HG02885 (cell line): Measurements from ENCODE around the gene RBM22.

Source experiments
- ATAC-seq: cut with Tn5 transposase; IDR thresholded peaks from one replicate; pipeline ENCODE4 v1.9.1; 2021; ENCODE audit warnings: mild to moderate bottlenecking; ENCODE audit not compliant: unreplicated experiment, poor library complexity

Gene RBM22

DNA sequence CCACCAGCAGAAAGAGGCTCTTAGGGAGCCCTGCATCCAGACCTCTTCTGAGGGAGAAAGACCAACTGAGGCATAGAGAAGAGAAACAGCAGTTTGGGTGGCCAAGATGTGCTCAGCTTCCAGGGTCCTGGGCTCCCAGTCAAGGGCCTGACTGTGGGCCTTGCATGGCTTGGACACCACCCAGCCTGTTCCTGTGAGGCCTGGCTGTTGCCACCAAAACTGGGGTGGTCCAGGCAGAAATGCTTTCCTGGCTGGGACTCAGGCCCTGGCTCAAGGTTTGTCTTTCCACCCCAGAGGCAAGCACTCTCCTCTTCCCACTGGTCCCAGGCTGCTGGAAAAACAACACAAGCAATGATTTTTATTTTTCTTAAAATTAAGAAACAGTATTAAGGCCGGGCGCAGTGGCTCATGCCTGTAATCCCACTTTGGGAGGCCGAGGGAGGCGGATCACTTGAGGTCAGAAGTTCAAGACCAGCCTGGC lies 26.5 kb downstream of the RBM22 start:
- no peak for ATAC-seq

DNA sequence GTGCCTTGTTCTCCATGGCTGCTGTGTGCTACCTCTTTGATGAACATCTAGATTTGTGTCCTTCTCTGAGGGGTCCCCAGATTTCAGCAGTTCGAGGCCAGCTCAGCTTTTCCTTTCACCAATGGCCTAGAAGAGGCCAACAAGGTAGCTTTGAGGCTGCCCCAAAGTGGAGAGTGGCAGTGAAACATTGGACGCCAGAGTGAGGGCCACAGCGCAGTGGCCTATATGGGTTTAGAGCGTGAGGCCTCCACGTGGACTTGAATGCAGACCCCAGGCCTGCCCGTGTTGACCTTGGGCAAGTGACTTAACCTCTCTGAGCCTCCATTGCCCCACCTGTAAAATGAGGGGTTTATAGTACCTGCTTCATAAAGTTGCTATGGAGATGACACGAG lies 28.0 kb downstream of the RBM22 start:
- no peak for ATAC-seq

DNA sequence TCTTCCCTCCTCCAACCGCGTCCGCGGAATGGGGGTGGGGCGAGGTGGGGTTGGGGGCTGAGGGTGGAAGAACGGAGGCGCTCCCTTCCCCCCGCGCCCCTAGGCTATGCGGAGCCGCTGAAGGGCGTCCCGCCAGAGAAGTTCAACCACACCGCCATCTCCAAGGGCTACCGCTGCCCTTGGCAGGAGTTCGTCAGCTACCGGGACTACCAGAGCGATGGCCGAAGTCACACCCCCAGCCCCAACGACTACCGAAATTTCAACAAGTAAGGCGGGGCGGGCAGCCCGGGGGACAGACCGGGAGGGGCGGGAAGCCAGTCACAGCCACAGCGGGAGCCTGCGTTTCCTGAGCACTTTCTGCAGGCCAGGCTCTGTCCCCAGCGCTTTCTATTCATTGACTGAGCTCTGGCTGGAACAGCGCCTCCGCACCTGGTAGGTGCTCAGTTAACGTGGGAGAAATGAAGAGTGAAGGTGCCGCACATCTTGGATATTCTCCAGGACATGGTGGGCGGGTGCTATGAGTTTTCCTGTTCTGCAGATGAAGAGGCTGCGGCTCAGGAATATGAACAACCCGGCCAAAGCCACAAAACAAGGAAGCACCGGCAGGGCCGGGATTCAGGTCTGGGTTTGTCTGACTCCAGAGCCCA lies 28.5 kb downstream of the RBM22 start:
- no peak for ATAC-seq

DNA sequence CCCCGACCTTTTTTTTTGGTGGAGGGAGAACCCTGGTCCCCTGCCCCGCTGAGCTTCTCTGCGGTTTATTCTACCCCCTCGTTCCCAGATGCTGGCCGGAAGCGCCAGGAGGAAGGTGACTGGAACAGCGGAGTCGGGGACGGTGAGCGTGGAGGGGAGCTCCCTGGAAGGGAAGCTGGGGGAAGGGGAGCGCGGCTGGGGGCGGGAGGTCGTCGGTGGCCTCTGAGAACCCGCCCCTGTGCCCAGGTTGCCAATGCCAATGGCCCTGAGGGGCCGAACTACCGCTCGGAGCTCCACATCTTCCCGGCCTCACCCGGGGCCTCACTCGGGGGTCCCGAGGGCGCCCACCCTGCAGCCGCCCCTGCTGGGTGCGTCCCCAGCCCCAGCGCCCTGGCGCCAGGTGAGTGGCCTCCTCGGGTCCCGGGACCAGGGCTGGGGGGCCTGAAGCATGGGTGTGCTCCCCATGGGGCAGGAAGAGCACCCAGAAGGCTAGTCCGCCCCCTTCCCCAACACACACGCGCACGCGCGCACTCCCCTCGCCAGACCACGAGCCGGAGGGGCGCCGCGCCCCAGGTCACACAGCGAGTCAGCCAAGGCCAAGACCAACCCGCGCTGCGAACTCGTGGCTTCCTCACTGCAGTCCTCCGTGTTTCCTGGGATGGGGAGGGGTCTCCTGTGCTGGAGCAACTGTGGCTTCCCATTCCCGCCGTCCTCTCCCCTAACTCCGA lies 29.2 kb downstream of the RBM22 start:
- no peak for ATAC-seq

DNA sequence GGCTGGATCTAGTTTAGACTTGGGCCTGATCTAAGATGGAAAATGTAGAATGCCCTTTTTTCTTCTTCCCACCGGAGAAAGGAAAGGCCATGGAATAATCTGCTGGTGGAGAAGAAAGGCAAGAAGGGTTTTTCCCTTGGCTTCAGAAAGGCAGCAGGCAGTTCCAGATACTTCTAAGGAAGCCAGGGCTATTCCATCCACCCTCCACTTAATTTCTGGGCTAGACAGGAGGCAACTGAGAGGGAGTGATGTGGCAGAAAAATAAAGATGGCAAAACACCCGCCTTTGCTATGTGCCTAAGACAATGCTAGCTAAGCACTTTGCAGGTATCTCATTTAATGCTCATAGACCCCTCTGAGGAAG lies 29.9 kb downstream of the RBM22 start:
- no peak for ATAC-seq

DNA sequence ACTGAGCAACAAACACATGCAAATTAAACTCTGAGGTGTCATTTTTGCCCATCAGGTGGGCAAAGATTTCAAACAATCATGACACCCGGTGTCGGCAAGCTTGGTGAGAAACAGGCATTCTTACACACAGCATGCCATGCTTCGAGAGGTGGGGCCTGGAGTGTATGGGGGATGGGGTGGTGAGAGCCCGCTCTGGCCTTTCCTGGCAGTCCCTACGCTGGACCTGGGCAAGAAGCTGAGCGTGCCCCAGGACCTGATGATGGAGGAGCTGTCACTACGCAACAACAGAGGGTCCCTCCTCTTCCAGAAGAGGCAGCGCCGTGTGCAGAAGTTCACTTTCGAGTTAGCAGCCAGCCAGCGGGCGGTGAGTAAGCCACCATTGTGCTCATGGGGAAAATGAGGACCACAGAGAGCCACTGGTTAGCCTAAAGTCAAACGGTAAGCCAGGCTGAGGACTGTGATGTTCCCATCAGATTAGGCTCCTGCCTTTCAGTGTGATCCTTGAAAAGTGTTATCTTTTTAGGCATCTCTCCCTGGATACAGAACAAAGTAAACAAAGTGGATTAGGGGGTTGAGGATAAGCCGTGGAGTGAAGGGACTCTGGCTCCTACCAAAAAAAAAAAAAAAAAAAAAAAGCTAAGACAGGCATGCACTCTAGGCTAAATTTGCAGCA lies 30.5 kb downstream of the RBM22 start:
- no peak for ATAC-seq

DNA sequence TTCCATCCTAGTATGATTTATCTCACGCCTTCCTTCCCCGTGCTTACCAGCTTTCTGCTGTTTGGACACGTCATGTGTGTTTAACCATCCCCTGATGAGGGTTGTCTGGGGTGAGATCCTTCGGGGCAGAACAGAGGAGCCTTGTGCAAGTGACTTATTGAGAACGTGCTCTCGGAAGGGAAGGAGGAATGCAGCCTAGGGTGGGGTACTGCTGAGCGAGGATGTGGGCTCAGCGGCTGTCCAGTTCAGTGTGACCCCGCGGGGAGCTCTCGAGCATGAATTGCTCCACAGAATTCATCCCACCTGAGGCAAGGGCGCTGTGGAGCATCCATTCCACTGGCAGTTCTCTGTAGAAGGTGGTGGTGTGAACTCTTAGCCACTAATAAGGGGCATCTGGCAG lies 35.8 kb downstream of the RBM22 start:
- ATAC-seq = no peak

DNA sequence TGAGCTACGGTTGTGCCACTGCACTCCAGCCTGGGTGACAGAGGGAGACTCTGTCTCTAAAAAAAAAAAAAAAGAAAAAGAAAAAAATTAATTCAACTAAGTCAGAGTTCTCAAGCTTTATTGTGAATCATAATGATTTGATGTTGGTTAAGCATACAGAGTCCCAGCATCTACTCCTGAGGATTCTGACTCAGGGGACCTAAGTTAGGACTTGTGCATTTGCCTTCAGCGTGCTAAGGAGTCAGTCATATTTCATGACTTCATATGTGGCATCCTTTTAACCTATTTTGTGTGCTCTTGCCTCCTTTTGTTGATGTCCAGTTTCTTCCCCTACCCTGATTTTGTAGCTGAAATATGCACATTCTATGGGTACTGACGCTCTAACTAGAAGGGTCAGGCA lies 36.9 kb downstream of the RBM22 start:
- no peak for ATAC-seq

DNA sequence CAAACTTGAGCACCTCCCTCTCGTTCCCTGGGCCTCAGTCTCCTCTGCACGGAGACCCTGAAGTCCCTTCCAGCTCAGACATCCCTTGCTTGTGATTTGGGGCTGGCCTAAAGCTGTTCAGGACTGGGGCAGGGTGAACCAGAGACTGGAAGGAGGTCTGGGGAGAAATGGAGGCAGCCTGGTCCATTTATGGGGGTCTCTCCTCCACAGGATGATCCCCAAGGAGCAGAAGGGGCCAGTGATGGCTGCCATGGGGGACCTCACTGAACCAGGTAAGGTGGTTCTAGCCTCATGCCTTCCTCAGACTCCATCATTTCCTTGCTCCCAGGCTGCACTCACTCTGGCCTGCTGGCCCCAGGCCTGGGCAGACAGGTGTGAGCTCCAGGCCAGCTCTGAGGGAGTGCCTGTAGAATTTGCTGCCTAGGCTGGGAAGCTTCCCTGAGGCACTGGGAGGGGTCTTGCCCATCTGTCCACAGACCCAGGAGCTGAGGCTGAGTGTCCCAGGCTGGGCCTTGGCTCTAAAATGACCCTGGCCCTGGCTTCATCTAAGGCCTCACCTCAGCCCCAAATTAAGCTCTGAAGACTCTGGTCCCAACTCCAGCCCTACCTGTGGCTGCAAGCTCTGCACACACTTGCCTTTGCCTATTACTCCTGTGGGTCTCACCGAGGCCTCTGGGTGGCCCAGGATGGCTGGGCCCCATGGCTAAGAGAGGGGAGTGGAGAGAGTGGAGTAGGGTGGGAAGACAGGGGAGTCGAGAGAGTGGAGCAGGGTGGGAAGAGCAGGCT lies 37.9 kb downstream of the RBM22 start:
- ATAC-seq = no peak

DNA sequence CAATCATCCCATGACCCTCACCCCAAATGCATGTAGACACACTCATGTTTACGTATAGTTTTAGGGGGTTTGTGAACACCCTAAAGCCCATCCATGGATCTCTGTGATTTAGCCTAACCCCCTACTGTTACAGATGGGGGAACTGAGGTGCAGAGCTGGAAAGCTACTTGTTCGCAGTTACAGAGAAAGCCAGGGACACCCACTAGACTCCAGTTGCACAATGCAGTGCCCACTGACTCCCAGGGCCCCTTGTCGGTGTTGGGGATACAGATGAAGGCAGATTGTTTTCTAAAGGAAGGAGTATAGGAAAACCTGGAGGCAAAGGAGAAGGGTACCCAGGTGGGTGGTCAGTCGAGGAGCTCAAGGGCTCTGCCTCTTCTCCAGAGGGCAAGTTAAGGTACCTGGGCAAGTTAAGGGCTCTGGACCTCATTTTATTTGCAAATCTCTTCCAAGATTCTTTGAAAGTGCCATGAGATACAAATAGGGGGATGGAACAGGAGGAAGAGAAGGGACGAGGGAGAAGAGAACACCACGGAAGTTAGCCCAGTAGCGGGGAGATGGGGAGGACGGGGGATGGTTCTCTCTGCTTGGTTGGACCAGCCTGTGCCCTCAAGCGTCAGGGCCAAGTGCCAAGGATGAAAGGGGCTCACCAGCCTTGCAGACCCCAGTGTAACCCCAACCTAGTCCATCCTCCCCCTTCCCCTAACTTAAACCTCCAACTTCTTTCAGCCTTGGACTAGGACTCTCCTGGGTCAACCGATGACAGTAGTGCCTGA lies 38.9 kb downstream of the RBM22 start:
- no peak for ATAC-seq

DNA sequence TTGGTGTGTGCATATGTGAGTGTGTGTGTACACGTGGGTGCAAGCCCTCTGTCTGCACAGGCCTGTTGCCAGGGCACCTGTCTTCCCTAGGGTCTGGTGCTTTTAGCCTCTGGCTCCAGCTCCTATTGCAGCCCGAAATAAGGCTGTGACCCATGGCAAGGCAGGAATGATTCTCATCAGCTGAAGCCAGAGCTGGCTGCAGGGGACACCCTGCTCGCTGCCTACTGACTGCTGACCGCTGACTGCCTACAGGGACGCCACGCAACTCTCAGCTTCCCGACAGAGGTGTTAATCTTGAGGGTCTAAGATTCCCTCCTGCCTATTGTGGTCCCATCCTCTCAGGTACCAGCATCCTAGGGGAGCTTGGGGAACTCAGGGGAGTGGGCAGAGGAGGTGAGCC lies 39.8 kb downstream of the RBM22 start, which contains the start of gene MYOZ3:
Gene MYOZ3, plus strand, starts transcription at position 166 of the 400 bp plus-strand sequence. CDS start 1,691 bp downstream, outside the sequence.
- ATAC-seq = no peak

DNA sequence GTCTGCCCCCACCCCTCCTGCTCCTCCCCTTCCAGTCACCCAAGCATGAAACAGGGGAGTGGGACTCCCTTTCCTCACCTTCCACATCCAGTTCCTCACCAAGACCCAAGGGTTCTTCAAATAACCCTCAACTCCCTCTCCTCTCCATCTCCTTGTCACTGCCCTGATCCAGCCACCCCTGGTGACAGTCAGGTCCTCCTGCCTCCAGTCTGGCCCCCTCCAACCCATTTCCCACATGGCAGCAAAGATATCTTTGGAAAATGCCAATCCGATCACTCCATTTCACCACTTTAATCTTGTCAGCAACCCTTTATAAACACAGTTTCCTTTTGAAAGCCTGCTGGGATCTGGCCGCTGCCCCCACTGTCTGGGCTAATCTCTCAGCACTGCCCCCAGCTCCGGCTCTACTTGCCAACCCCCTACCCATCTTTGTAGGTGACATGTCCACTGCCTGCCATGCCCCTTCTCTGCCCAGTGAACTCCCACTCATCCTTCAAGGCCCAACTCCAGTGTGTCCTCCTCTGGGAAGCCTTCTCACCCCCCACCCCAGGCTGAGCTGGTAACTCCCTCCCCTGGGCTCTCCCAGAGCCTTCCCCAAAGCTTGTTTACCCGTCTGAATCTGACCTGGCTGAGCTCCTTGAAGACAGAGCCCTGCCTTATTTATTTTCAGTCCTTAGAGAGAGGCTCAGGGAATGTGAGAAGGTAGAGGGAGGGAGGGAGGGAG lies 40.6 kb downstream of the RBM22 start:
- ATAC-seq = no peak

DNA sequence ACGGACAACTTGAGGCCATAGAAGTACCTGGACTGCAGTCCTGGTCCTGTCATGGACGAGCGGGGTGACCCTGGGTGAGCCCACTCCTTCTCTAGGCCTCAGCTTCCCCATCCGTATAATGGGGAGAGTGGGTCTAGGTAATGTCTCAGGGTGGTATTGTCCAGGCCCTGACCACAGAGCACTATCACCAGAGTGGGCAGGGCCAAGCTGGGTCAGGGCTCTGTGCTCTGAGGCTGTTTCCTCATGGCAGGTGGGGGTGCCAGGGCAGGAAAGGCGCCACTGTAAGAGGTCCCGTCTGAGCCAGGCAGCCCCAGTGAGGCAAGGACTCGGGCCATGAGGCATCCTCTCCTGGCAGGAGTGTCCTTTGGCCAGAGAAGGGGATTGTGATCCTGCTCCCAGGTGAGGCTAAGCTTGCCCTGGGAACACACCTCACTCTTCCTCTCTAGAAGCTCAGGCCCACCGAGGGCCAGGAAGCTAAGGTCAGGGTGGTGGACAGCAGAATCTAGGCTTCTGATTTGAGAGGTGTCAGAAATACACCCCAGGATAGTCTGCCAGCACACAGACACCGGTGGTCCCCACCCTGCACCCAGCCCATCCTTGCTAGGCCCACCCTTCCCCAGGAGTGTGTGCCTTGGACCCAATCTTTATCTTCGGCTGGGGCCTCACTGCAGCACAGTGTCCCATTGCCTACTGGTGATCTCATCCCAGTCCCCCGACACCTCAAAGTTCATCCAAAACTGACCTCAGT lies 41.3 kb downstream of the RBM22 start:
- ATAC-seq = no peak

DNA sequence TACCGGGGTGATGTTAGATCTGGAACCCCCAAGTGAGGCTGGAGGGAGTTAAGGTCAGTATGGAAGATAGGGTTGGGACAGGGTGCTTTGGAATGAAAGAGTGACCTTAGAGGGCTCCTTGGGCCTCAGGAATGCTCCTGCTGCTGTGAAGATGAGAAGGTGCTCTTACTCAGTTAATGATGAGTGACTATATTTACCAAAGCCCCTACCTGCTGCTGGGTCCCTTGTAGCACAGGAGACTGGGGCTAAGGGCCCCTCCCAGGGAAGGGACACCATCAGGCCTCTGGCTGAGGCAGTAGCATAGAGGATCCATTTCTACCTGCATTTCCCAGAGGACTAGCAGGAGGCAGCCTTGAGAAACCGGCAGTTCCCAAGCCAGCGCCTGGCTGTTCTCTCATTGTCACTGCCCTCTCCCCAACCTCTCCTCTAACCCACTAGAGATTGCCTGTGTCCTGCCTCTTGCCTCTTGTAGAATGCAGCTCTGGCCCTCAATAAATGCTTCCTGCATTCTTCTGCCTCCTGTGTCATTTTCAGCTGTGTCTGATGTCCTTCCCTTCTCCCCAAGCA lies 42.1 kb downstream of the RBM22 start:
- ATAC-seq = no peak

DNA sequence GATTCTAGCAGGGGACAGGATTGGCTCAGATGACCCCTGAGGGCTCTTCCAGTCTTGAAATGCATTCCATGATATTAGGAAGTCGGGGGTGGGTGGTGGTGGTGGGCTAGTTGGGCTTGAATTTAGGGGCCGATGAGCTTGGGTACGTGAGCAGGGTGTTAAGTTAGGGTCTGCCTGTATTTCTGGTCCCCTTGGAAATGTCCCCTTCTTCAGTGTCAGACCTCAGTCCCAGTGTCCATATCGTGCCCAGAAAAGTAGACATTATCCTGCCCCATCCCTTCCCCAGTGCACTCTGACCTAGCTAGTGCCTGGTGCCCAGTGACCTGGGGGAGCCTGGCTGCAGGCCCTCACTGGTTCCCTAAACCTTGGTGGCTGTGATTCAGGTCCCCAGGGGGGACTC lies 42.7 kb downstream of the RBM22 start:
- ATAC-seq = no peak

DNA sequence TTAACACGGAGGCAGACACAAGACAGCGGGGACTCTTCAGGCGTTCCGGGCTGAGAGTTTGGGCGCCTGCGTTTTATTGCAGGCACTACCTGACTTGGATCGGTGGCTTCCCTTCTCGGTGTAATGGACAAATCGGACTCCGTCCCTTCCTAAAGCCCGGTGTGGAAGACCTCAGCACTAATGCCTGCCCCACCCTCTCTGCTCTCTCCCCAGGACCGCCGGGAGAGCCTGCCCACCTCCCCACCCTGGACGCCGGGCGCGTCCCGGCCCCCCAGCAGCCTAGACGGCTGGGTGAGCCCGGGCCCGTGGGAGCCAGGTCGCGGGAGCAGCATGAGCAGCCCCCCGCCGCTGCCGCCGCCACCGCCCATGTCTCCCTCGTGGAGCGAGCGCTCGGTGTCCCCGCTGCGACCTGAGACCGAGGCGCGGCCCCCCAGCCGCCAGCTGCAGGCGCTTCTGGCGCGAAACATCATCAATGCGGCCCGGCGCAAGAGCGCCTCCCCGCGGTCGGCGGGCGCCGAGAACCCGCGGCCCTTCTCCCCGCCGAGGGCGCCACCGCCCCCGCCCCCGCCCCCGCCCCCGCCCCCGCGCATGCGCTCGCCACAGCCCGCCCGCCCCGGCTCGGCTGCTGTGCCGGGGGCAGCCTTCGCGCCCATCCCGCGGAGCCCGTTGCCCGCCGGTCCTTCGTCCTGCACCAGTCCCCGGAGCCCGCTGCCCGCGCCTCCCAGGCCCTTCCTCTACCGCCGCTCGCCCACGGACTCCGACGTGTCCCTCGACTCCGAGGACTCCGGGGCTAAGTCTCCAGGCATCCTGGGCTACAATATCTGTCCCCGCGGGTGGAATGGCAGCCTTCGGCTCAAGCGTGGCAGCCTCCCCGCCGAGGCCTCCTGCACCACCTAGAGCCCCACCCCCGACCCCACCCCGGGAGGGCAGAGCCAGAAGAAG lies 44.4 kb downstream of the RBM22 start:
- ATAC-seq = peak; percentile 77

DNA sequence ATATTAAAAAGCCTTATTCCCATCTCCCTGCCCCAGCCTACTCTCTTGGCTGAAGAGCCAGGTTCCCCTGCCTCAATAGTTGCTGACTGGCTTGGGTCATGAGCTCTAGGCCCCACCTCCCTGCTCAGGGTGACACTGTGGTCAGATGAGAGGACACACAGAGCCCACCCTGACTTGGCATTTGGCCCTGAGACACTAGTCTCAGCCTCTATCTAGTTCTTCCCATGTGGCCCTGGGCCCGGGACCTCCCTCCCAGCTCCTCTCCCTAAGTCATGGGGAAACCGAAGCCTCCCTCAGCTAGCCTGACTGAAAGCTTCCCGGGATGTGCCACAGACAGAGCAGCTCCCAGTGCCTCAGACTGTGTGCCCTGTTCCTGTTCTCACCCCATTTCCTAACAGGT lies 45.6 kb downstream of the RBM22 start:
- ATAC-seq = no peak
